Measurements from ENCODE around the gene PLA2G2D.
"Not testable (repeated sequence)": the region's sequence is repeated elsewhere in the genome, so short reads cannot be mapped to it uniquely, and the experiment has no call there.

The PLA2G2D gene

DNA sequence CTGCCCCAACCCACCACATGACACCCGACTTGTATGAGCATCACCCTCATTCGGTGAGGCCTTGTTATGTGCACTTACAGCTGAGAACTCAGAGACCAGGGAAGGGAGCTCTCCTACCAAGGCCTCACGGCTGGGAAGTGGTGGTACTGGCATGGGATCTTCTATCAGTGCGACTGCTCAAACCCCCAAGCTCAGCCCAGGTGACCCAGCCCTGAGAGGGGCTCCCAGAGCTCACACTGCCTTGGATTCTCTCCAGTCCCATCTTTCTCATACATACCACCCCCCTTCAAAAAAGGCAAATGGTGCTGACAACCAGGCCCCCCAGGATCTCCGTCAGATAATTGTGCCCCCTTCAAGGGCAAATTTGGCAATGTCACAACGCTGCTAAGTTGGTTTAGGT, 19.0 kb upstream of the PLA2G2D start:
- DNase-seq (ENCODE audit: low read depth): no peak
- TF ChIP-seq, protein P1, sequence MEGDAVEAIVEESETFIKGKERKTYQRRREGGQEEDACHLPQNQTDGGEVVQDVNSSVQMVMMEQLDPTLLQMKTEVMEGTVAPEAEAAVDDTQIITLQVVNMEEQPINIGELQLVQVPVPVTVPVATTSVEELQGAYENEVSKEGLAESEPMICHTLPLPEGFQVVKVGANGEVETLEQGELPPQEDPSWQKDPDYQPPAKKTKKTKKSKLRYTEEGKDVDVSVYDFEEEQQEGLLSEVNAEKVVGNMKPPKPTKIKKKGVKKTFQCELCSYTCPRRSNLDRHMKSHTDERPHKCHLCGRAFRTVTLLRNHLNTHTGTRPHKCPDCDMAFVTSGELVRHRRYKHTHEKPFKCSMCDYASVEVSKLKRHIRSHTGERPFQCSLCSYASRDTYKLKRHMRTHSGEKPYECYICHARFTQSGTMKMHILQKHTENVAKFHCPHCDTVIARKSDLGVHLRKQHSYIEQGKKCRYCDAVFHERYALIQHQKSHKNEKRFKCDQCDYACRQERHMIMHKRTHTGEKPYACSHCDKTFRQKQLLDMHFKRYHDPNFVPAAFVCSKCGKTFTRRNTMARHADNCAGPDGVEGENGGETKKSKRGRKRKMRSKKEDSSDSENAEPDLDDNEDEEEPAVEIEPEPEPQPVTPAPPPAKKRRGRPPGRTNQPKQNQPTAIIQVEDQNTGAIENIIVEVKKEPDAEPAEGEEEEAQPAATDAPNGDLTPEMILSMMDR (IDR thresholded peaks at IDR 0.05; ENCODE audit: low read depth, low read length, missing control alignments): no peak
- H3K4me3 ChIP-seq (ENCODE audit: low read depth, low read length): no peak overlapping the region

GRCh38 chr1:20137604-20138003, 18.3 kb upstream of the PLA2G2D start:
- TF ChIP-seq, protein P1 (IDR thresholded peaks at IDR 0.05; ENCODE audit: low read depth, low read length, missing control alignments): no peak
- H3K4me3 ChIP-seq (ENCODE audit: low read depth, low read length): no peak overlapping the region
- DNase-seq (ENCODE audit: low read depth): no peak

GRCh38 chr1:20137055-20137454, 17.7 kb upstream of the PLA2G2D start:
- H3K4me3 ChIP-seq (ENCODE audit: low read depth, low read length): no peak overlapping the region
- TF ChIP-seq, protein P1 (IDR thresholded peaks at IDR 0.05; ENCODE audit: low read depth, low read length, missing control alignments): no peak
- DNase-seq (ENCODE audit: low read depth): no peak

DNA sequence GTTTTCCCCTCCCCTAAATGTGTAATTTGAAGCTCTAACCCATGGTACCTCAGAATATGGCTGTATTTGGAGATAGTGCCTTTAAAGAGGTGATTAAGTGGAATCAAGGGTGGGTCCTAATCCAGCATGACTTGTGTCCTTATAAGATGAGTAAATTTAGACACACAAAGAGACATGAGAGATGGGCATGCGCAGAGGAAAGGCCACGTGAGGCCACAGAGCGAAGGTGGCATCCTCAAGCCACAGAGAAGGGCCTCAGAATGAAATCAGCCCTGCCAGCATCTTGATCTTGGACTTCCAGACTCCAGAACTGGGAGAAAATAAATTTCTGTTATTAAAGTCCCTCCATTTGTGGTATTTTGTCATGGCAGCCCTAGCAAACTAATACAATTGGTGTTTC, 16.9 kb upstream of the PLA2G2D start:
- TF ChIP-seq, protein P1 (IDR thresholded peaks at IDR 0.05; ENCODE audit: low read depth, low read length, missing control alignments): no peak
- no peak for DNase-seq (ENCODE audit: low read depth)
- no peak overlapping the region for H3K4me3 ChIP-seq (ENCODE audit: low read depth, low read length)

GRCh38 chr1:20134995-20135394, 15.7 kb upstream of the PLA2G2D start:
- TF ChIP-seq, protein P1 (IDR thresholded peaks at IDR 0.05; ENCODE audit: low read depth, low read length, missing control alignments): no peak
- no peak for DNase-seq (ENCODE audit: low read depth)
- no peak overlapping the region for H3K4me3 ChIP-seq (ENCODE audit: low read depth, low read length)

DNA sequence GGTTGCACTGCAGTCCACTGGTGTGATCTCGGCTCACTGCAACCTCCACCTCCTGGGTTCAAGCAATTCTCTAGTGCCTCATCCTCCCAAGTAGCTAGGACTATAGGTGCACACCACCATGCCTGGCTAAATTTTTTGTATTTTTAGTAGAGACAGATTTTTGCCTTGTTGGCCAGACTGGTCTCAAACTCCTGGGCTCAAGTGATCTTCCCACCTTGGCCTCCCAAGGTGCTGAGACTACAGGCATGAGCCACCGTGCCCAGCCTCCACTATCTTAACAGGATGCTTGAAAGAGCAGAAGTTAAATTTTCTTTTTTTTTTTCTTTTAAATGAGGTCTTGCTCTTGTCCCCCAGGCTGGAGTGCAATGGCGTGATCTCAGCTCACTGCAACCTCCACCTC, 11.2 kb upstream of the PLA2G2D start:
- DNase-seq (ENCODE audit: low read depth); H3K4me3 ChIP-seq (ENCODE audit: low read depth, low read length): not testable (repeated sequence)

DNA sequence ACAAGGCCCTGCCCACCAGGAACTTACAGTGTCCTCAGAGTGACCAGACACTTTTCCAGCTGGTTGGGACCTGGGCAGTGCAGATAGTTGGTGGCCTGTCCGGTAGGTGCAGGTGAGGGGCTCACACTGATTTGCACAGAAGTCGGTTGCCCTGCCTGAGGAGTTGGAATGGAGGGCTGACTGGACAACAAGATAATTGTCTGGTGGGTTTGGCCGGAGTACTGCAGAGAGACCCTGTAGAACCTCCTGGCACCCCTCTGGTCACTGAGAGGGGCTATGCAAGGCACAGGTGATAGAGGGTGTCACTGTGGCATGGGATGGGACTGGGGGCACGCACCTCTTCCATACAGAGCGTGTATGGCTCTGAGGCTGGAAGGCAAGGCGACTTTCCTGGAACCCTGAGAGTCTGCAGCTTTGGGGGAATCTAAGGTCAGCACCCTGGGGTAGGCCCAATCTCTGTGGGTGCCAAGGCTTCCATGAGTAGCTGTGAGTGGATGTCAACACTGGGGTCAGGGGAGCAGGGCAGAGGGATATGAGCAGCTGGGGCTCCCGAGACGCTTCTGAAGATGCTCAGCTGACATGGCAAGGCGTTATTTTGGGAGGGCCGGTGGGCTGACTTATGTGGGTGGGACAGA, 7.6 kb upstream of the PLA2G2D start:
- TF ChIP-seq, protein P1 (IDR thresholded peaks at IDR 0.05; ENCODE audit: low read depth, low read length, missing control alignments): no peak
- DNase-seq (ENCODE audit: low read depth): no peak
- H3K4me3 ChIP-seq (ENCODE audit: low read depth, low read length): no peak overlapping the region

Data from GM12864 (cell line).